AG09309 (cell line): ENCODE data around the gene TBXAS1.

Experiments used
- DNase-seq: peaks from one replicate; pipeline ENCODE4 v3.0.0-alpha.2; 2010; ENCODE audit warnings: low read depth
- H3K4me3 ChIP-seq: 2 replicates; pipeline ENCODE4 v1.5.1; 2011; ENCODE audit warnings: mild to moderate bottlenecking, low read depth, low read length, moderate library complexity; ENCODE audit not compliant: control insufficient read depth
- CTCF ChIP-seq: IDR thresholded peaks from 2 replicates; pipeline ENCODE4 v1.5.1; 2011; ENCODE audit warnings: mild to moderate bottlenecking, low read depth, low read length, inconsistent platforms; ENCODE audit not compliant: insufficient read depth, control insufficient read depth; ENCODE audit errors: missing control alignments

The TBXAS1 gene

DNA sequence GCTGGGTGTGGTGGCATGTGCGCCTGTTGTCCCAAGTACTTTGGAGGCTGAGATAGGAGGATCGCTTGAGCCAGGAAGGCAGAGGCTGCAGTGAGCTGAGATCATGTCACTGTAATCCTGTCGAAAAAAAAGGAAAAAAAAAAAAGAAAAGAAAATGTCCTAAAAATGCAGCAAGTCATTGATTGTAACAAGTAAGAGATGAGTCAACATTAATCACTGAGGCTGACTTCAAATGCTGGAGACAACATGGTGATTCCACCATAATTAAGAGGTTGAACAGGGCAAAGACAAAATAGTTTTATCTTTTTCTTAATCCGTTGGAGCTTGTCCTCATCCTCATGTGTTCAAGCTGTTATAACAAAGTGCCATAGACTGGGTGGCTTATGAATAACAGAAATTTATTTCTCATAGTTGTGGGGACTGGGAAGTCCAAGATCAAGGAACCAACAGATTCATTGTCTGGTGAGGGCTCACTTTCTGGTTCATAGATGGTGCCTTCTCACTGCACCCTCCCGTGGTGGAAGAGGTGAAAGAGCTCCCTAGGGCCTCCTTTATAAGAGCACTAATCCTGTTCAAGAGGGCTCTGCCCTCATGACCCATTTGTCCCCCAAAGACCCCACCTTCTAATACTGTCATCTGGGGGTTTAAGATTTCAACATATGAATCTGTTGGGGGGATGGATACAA, 60.3 kb downstream of the TBXAS1 start:
- no peak overlapping the region for H3K4me3 ChIP-seq
- no peak for TF ChIP-seq CTCF
- no peak for DNase-seq

- DNase-seq, result no peak
- no peak overlapping the region for H3K4me3 ChIP-seq
- no peak for TF ChIP-seq CTCF
Observed at GRCh38 chr7:139893461-139893860, 64.4 kb downstream of the TBXAS1 start.

- no peak overlapping the region for H3K4me3 ChIP-seq
- DNase-seq, result no peak
- TF ChIP-seq CTCF, result no peak
Observed at GRCh38 chr7:139893999-139894398, 64.9 kb downstream of the TBXAS1 start.

- no peak for TF ChIP-seq CTCF
- no peak for DNase-seq
- H3K4me3 ChIP-seq, result no peak overlapping the region
Observed at GRCh38 chr7:139895141-139895829, 66.2 kb downstream of the TBXAS1 start.

DNA sequence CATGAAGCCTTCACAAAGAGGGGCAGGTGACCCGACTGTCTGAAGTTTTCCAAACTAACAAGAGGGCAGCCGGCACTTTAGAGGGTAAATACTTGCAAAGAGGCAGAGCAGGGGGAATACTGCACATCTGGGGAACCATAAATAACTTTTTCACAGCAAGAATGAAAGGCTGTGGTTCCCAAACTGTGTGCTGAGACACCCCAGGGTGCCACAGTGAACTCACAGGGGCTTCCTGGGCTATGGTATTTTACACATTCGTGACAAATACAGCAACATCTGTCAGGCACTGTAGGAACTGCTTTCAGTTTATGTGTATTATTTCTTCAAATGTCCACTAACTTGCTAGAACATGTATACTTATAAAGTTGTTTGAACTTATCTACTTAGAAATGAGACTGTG, 67.2 kb downstream of the TBXAS1 start:
- no peak for TF ChIP-seq CTCF

DNA sequence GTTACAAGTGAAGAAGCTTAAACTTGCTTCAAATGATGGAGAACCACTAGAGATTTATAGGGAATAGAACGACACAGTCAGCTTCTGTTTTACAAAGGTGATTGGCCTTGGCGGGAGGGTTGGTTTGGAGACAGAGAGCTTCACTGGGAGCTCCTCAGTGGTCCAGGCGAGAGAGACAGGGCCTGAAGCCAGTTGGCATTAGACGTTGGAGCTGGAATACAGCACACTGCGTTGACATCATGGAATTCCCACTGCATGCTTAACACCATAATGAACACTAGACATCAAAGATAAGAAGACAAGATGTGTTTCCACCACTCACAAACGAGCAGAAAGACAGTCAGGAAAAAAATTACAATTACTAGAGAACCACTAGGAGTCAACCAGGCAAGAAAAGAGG, 67.8 kb downstream of the TBXAS1 start:
- no peak for DNase-seq
- TF ChIP-seq CTCF, result no peak
- no peak overlapping the region for H3K4me3 ChIP-seq

More for the DNA sequence above, 67.2 kb downstream of the TBXAS1 start:
- DNase-seq, result no peak
- no peak overlapping the region for H3K4me3 ChIP-seq
